Stimulated activated CD8-positive, alpha-beta memory T cell treated with anti-CD3 and anti-CD28 coated beads, Interleukin-15, amount 100 ng/mL, for 4 hours (primary cell): ENCODE data around the gene AFAP1L2.
"Not testable (repeated sequence)": the region's sequence is repeated elsewhere in the genome, so short reads cannot be mapped to it uniquely, and the experiment has no call there.

Experiments
- DNase-seq, 2 donors: peaks; one replicate each; pipeline ENCODE4 v3.0.0-alpha.2; 2020; ENCODE audit warnings: low read depth in 2 of 2

The AFAP1L2 gene

GRCh38 chr10:114359041-114359952, 45.0 kb downstream of the AFAP1L2 start:
- no peak for DNase-seq

- DNase-seq = no peak
These were observed 46.7 kb downstream of the AFAP1L2 start for GRCh38 chr10:114357515-114357996.

GRCh38 chr10:114356751-114357514, 47.4 kb downstream of the AFAP1L2 start:
- no peak for DNase-seq

GRCh38 chr10:114356126-114356525, 48.2 kb downstream of the AFAP1L2 start:
- DNase-seq = no peak

GRCh38 chr10:114353383-114353782, 50.9 kb downstream of the AFAP1L2 start:
- no peak for DNase-seq

- no peak for DNase-seq
These were observed 51.5 kb downstream of the AFAP1L2 start for GRCh38 chr10:114352653-114353298.

- no peak for DNase-seq
These were observed 53.6 kb downstream of the AFAP1L2 start for GRCh38 chr10:114350751-114351150.

- no peak for DNase-seq
These were observed 54.6 kb downstream of the AFAP1L2 start for GRCh38 chr10:114349522-114350215.

GRCh38 chr10:114349071-114349470, 55.2 kb downstream of the AFAP1L2 start:
- not testable (repeated sequence) for DNase-seq

- no peak for DNase-seq
These were observed 56.5 kb downstream of the AFAP1L2 start for GRCh38 chr10:114347791-114348190.

GRCh38 chr10:114347241-114347640, 57.1 kb downstream of the AFAP1L2 start:
- no peak for DNase-seq

- no peak for DNase-seq
These were observed 57.9 kb downstream of the AFAP1L2 start for GRCh38 chr10:114346176-114347031.

- no peak for DNase-seq
These were observed 58.6 kb downstream of the AFAP1L2 start for GRCh38 chr10:114345701-114346100.

GRCh38 chr10:114343623-114344505, 60.4 kb downstream of the AFAP1L2 start:
- no peak for DNase-seq

GRCh38 chr10:114342976-114343375, 61.3 kb downstream of the AFAP1L2 start:
- DNase-seq = no peak

- DNase-seq = no peak
These were observed 63.5 kb downstream of the AFAP1L2 start for GRCh38 chr10:114340816-114341215.

- DNase-seq = no peak
These were observed 66.5 kb downstream of the AFAP1L2 start for GRCh38 chr10:114337510-114338462.

GRCh38 chr10:114336823-114337509, 67.3 kb downstream of the AFAP1L2 start:
- no peak for DNase-seq
